GM20000 (cell line): ENCODE data around the gene NCEH1.
"Not testable (repeated sequence)": the region's sequence is repeated elsewhere in the genome, so short reads cannot be mapped to it uniquely, and the experiment has no call there.

Experiments used
- DNase-seq: peaks from one replicate; pipeline ENCODE4 v3.0.0; 2012; ENCODE audit warnings: low spot score
- CTCF ChIP-seq: IDR thresholded peaks from 2 replicates; pipeline ENCODE4 v1.5.1; 2012; ENCODE audit warnings: mild to moderate bottlenecking, control low read depth; ENCODE audit errors: extremely low read depth, missing control alignments

NCEH1 gene

GRCh38 chr3:172749230-172749965 is 38.5 kb upstream of the NCEH1 start:
- DNase-seq, result no peak
- no peak for TF ChIP-seq CTCF

GRCh38 chr3:172746475-172746874 is 35.6 kb upstream of the NCEH1 start:
- no peak for TF ChIP-seq CTCF
- no peak for DNase-seq

GRCh38 chr3:172739462-172739861 is 28.6 kb upstream of the NCEH1 start:
- TF ChIP-seq CTCF, result no peak
- no peak for DNase-seq

- no peak for DNase-seq
- TF ChIP-seq CTCF, result no peak
These were observed 24.1 kb upstream of the NCEH1 start for GRCh38 chr3:172735014-172735413.

GRCh38 chr3:172726380-172726779 is 15.5 kb upstream of the NCEH1 start:
- no peak for TF ChIP-seq CTCF
- DNase-seq, result no peak

- DNase-seq, result not testable (repeated sequence)
These were observed 11.7 kb upstream of the NCEH1 start for GRCh38 chr3:172722536-172723040.

- no peak for DNase-seq
- no peak for TF ChIP-seq CTCF
These were observed 6.7 kb upstream of the NCEH1 start for GRCh38 chr3:172717493-172718088.

- no peak for DNase-seq
- no peak for TF ChIP-seq CTCF
These were observed 5.6 kb upstream of the NCEH1 start for GRCh38 chr3:172716476-172716875.
